HEK293 (cell line): Measurements from ENCODE around the gene SH3TC1.

Source experiments
- CTCF ChIA-PET: fragments of 350-600 bp; formaldehyde crosslinking; extraction: SDS; loops from one replicate; lab custom pipeline; 2021; ENCODE audit warnings: antibody characterized with exemption; lab: Yijun Ruan, JAX
- POLR2A ChIA-PET: fragments of 300-600 bp; formaldehyde crosslinking; extraction: SDS; loops from one replicate; lab custom pipeline; 2020; ENCODE audit warnings: antibody characterized with exemption, inconsistent platforms; lab: Yijun Ruan, JAX
- H3K27ac ChIP-seq: fragments of 200-500 bp; sonication (Bioruptor generic); 2 replicates; pipeline ENCODE4 v1.5.1; 2014; ENCODE audit warnings: low read depth, low read length, control low read depth, inconsistent platforms; ENCODE audit errors: extremely low read depth
- H3K36me3 ChIP-seq, 2 experiments: fragments of 200-500 bp in 1 of 2; sonication (Bioruptor generic) in 1 of 2; 1 replicate in 1 of 2; 2 replicates in 1 of 2; pipeline ENCODE4 v1.5.1; 2014 to 2017; ENCODE audit warnings: inconsistent platforms in 2 of 2, low read length in 2 of 2; ENCODE audit not compliant: control insufficient read depth in 2 of 2, insufficient read depth in 1 of 2
- H3K4me1 ChIP-seq: fragments of 200-500 bp; sonication (Bioruptor generic); 2 replicates; pipeline ENCODE4 v1.5.1; 2014; ENCODE audit warnings: mild to moderate bottlenecking, low read length, inconsistent platforms; ENCODE audit not compliant: control insufficient read depth, insufficient read depth
- H3K4me3 ChIP-seq: 2 replicates; pipeline ENCODE4 v1.5.1; 2011; ENCODE audit warnings: low read depth, mild to moderate bottlenecking, control low read depth, low read length, moderate library complexity
- H3K9me3 ChIP-seq: fragments of 200-500 bp; sonication (Bioruptor generic); 2 replicates; pipeline ENCODE4 v1.5.1; 2014; ENCODE audit warnings: low read depth, low read length, inconsistent platforms; ENCODE audit not compliant: control insufficient read depth, insufficient read depth
- GLI4 ChIP-seq: fragments of 450-650 bp; formaldehyde crosslinking; IDR thresholded peaks from 2 replicates; pipeline ENCODE4 v1.5.1; 2016; ENCODE audit warnings: missing biosample characterization, missing genetic modification characterization
- HOXC10 ChIP-seq: sonication (generic); formaldehyde crosslinking; IDR thresholded peaks from 2 replicates; pipeline ENCODE4 v1.8.1; 2023; ENCODE audit warnings: mild to moderate bottlenecking, missing genetic modification reagents
- KLF7 ChIP-seq: fragments of 450-650 bp; formaldehyde crosslinking; IDR thresholded peaks from 2 replicates; pipeline ENCODE4 v1.5.1; 2016; ENCODE audit warnings: missing biosample characterization, missing genetic modification characterization, borderline replicate concordance
- PRDM1 ChIP-seq: fragments of 450-650 bp; formaldehyde crosslinking; IDR thresholded peaks from 2 replicates; pipeline ENCODE4; 2016; ENCODE audit warnings: missing biosample characterization, missing genetic modification characterization
- PRDM2 ChIP-seq: fragments of 450-650 bp; formaldehyde crosslinking; IDR thresholded peaks from 2 replicates; pipeline ENCODE4 v1.5.1; 2016; ENCODE audit warnings: missing biosample characterization, missing genetic modification characterization, borderline replicate concordance
- SETDB1 ChIP-seq: IDR thresholded peaks from one replicate; pipeline ENCODE4 v1.6.1; 2017; ENCODE audit warnings: mild to moderate bottlenecking, low read length, moderate library complexity, mixed read lengths; ENCODE audit not compliant: insufficient read length
- SP3 ChIP-seq: fragments of 450-650 bp; formaldehyde crosslinking; IDR thresholded peaks from 2 replicates; pipeline ENCODE4 v1.5.1; 2016; ENCODE audit warnings: missing biosample characterization, missing genetic modification characterization
- ZFP41 ChIP-seq: fragments of 450-650 bp; formaldehyde crosslinking; IDR thresholded peaks from 2 replicates; pipeline ENCODE4 v1.5.1; 2016; ENCODE audit warnings: missing biosample characterization, missing genetic modification characterization, borderline replicate concordance
- ZFP69B ChIP-seq: fragments of 450-650 bp; formaldehyde crosslinking; IDR thresholded peaks from 2 replicates; pipeline ENCODE4 v1.5.1; 2016; ENCODE audit warnings: missing biosample characterization, missing genetic modification characterization
- ZNF112 ChIP-seq: fragments of 450-650 bp; formaldehyde crosslinking; IDR thresholded peaks from 2 replicates; pipeline ENCODE4 v1.5.0; 2017; ENCODE audit warnings: missing biosample characterization, missing genetic modification characterization
- ZNF114 ChIP-seq: fragments of 450-650 bp; formaldehyde crosslinking; IDR thresholded peaks from 2 replicates; pipeline ENCODE4 v1.5.0; 2017; ENCODE audit warnings: missing biosample characterization, missing genetic modification characterization
- ZNF138 ChIP-seq: fragments of 450-650 bp; formaldehyde crosslinking; IDR thresholded peaks from 2 replicates; pipeline ENCODE4 v1.5.1; 2016; ENCODE audit warnings: missing biosample characterization, missing genetic modification characterization, borderline replicate concordance
- ZNF18 ChIP-seq: fragments of 450-650 bp; formaldehyde crosslinking; IDR thresholded peaks from 2 replicates; pipeline ENCODE4 v1.5.1; 2016; ENCODE audit warnings: missing biosample characterization, missing genetic modification characterization
- ZNF223 ChIP-seq: fragments of 450-650 bp; formaldehyde crosslinking; IDR thresholded peaks from 2 replicates; pipeline ENCODE4 v1.5.1; 2016; ENCODE audit warnings: missing biosample characterization, missing genetic modification characterization
- ZNF292 ChIP-seq: fragments of 450-650 bp; formaldehyde crosslinking; IDR thresholded peaks from 2 replicates; pipeline ENCODE4 v1.5.1; 2016; ENCODE audit warnings: low read depth, missing biosample characterization, missing genetic modification characterization, borderline replicate concordance
- ZNF521 ChIP-seq: fragments of 450-650 bp; formaldehyde crosslinking; IDR thresholded peaks from 2 replicates; pipeline ENCODE4 v1.5.1; 2017; ENCODE audit warnings: missing biosample characterization, mild to moderate bottlenecking, missing genetic modification characterization
- ZNF560 ChIP-seq: fragments of 450-650 bp; formaldehyde crosslinking; IDR thresholded peaks from 2 replicates; pipeline ENCODE4 v1.5.1; 2017; ENCODE audit warnings: missing biosample characterization, missing genetic modification characterization, borderline replicate concordance
- ZNF658 ChIP-seq: fragments of 450-650 bp; formaldehyde crosslinking; IDR thresholded peaks from 2 replicates; pipeline ENCODE4; 2016; ENCODE audit warnings: missing biosample characterization, missing genetic modification characterization
- ZNF747 ChIP-seq: fragments of 450-650 bp; formaldehyde crosslinking; IDR thresholded peaks from 2 replicates; pipeline ENCODE4 v1.5.1; 2016; ENCODE audit warnings: missing biosample characterization, missing genetic modification characterization
- ZNF776 ChIP-seq: fragments of 450-650 bp; formaldehyde crosslinking; IDR thresholded peaks from 2 replicates; pipeline ENCODE4 v1.5.0; 2017; ENCODE audit warnings: missing biosample characterization, missing genetic modification characterization, borderline replicate concordance
- ZNF777 ChIP-seq: fragments of 450-650 bp; formaldehyde crosslinking; IDR thresholded peaks from 2 replicates; pipeline ENCODE4 v1.5.1; 2017; ENCODE audit warnings: missing biosample characterization, missing genetic modification characterization, borderline replicate concordance

SH3TC1 gene

GRCh38 chr4:8171266-8171665 is 27.8 kb upstream of the SH3TC1 start:
- no peaks in the 10 kb centered on the region for H3K36me3 ChIP-seq
- no peaks in the 10 kb centered on the region for H3K4me1 ChIP-seq
- TF ChIP-seq ZNF560 (tag by site-specific recombination): no peak
- TF ChIP-seq PRDM1 (tag by site-specific recombination): no peak
- no peak for TF ChIP-seq ZNF292 (tag by site-specific recombination)
- TF ChIP-seq ZNF112: no peak
- no peak for TF ChIP-seq ZNF114 (tag by site-specific recombination)
- TF ChIP-seq HOXC10: no peak
- no peak overlapping the region for H3K27ac ChIP-seq
- H3K4me3 ChIP-seq: no peak overlapping the region
- ChIA-PET POLR2A (no interaction called here), CTCF (no interaction called here)
- H3K9me3 ChIP-seq: no peaks in the 10 kb centered on the region

- CTCF ChIA-PET: interaction anchor here (0.6 kb wide), 1 partner anchor 72 kb away, joined by 3 read pairs; no protein-coding TSS in a partner anchor
- Histone ChIP-seq H3K9me3 (no peaks in the 10 kb centered on the region), H3K4me3 (no peak overlapping the region), H3K4me1 (no peaks in the 10 kb centered on the region), H3K27ac (no peak overlapping the region), H3K36me3 (no peaks in the 10 kb centered on the region)
- POLR2A ChIA-PET: no interaction called here
- TF ChIP-seq GLI4 (tag by site-specific recombination) (no peak), ZNF747 (no peak), SETDB1 (no peak), ZNF521 (no peak), ZNF223 (tag by site-specific recombination) (no peak), SP3 (no peak), ZFP41 (tag by site-specific recombination) (no peak)
Observed at GRCh38 chr4:8171984-8172924, 26.8 kb upstream of the SH3TC1 start.

- H3K9me3 ChIP-seq: no peaks in the 10 kb centered on the region
- no peaks in the 10 kb centered on the region for H3K4me1 ChIP-seq
- H3K4me3 ChIP-seq: no peak overlapping the region
- ChIA-PET CTCF (interaction anchor here (0.6 kb wide), 1 partner anchor 35 kb away, joined by 5 read pairs; no protein-coding TSS in a partner anchor), POLR2A (no interaction called here)
- H3K27ac ChIP-seq: no peak overlapping the region
- H3K36me3 ChIP-seq: no peaks in the 10 kb centered on the region
- TF ChIP-seq ZNF138 (no peak), ZNF18 (no peak), ZNF776 (tag by site-specific recombination) (no peak), ZFP41 (tag by site-specific recombination) (no peak), PRDM2 (no peak), ZFP69B (tag by site-specific recombination) (no peak), ZNF658 (no peak), KLF7 (tag by site-specific recombination) (no peak), ZNF777 (tag by site-specific recombination) (no peak)
Observed at GRCh38 chr4:8173492-8174242, 25.4 kb upstream of the SH3TC1 start.
